Right lobe of liver (tissue), 4 donors: ENCODE measurements around the gene DHRSX.

Experiments
- CTCF ChIP-seq, 4 donors: fragments of 200-600 bp in 3 of 4; fragments of 450-650 bp in 1 of 4; IDR thresholded peaks; one replicate each; pipeline versions ENCODE4 v1.5.1 to v1.8.0; 2016 to 2022; ENCODE audit warnings: antibody characterized with exemption in 4 of 4, mild to moderate bottlenecking in 2 of 4
- POLR2A ChIP-seq: fragments of 450-650 bp; IDR thresholded peaks from one replicate; pipeline ENCODE4 v1.6.1; 2017; ENCODE audit warnings: antibody characterized with exemption, mild to moderate bottlenecking
- donor health status: DM: no; HTN: no; CAD: no.
- donor health status: DM: no; HTN: no; CAD: no.
- donor health status: DM: no; HTN: yes; CAD: no.

- TF ChIP-seq CTCF (IDR thresholded peaks at IDR 0.05) (no peak), POLR2A (no peak)
These were observed 113.0 kb downstream of the DHRSX start for GRCh38 chrX:2387614-2388239.
